Measurements from ENCODE around the gene MITF. TPM values are rescaled to one million over a fixed set of nuclear protein-coding genes. Genes with fewer than 3 reads are reported as not detected.

MITF gene
- total RNA-seq, 4 donors from 2014 or later: 1.6 to 22.5 (median 6.6) TPM

GRCh38 chr3:69838696-69839515 lies 99.6 kb downstream of the MITF start:
- no peak for DNase-seq
- TF ChIP-seq POLR2A (IDR thresholded peaks at IDR 0.05) (no peak), CTCF (IDR thresholded peaks at IDR 0.05) (no peak)
- Histone ChIP-seq H3K4me1 (peaks cover 0 to 9% (median 7%) of the 10 kb centered on the region in 3 donors), H3K36me3 (no peaks in the 10 kb centered on the region), H3K9me3 (peaks cover 0 to 5% (median 0%) of the 10 kb centered on the region in 3 donors), H3K27ac (no peak overlapping the region), H3K4me3 (no peak overlapping the region), H3K27me3 (no peaks in the 10 kb centered on the region)
- 82 to 86% methylated on average over 3 of the region's 3 CpGs for WGBS, 2 donors
- intact Hi-C loops (cut with DNase I): no loop called here

GRCh38 chr3:69842351-69842750 lies 103.1 kb downstream of the MITF start:
- no peak for DNase-seq
- intact Hi-C loops (cut with DNase I): no loop called here
- no peak for TF ChIP-seq POLR2A (IDR thresholded peaks at IDR 0.05)
- TF ChIP-seq CTCF (IDR thresholded peaks at IDR 0.05): no peak
- no peaks in the 10 kb centered on the region for H3K9me3 ChIP-seq
- WGBS, 2 donors: 69 to 79% methylated on average over 5 of the region's 5 CpGs
- no peaks in the 10 kb centered on the region for H3K27me3 ChIP-seq
- no peaks in the 10 kb centered on the region for H3K36me3 ChIP-seq
- H3K27ac ChIP-seq: no peak overlapping the region
- H3K4me1 ChIP-seq: peaks cover 0 to 15% (median 7%) of the 10 kb centered on the region in 3 donors
- no peak overlapping the region for H3K4me3 ChIP-seq

GRCh38 chr3:69842789-69843188 lies 103.5 kb downstream of the MITF start:
- WGBS, 2 donors: 63 to 81% methylated on average over 3 of the region's 3 CpGs
- H3K27ac ChIP-seq: no peak overlapping the region
- intact Hi-C loops (cut with DNase I): no loop called here
- no peaks in the 10 kb centered on the region for H3K9me3 ChIP-seq
- no peak for TF ChIP-seq CTCF (IDR thresholded peaks at IDR 0.05)
- TF ChIP-seq POLR2A (IDR thresholded peaks at IDR 0.05): no peak
- DNase-seq: no peak
- H3K36me3 ChIP-seq: no peaks in the 10 kb centered on the region
- H3K4me1 ChIP-seq: peaks cover 0 to 15% (median 7%) of the 10 kb centered on the region in 3 donors
- no peak overlapping the region for H3K4me3 ChIP-seq
- H3K27me3 ChIP-seq: no peaks in the 10 kb centered on the region

- no peak for TF ChIP-seq CTCF (IDR thresholded peaks at IDR 0.05)
- no peak for TF ChIP-seq POLR2A (IDR thresholded peaks at IDR 0.05)
- H3K4me1 ChIP-seq: peaks cover 0 to 6% (median 0%) of the 10 kb centered on the region in 3 donors
These were observed 105.4 kb downstream of the MITF start for GRCh38 chr3:69844706-69845105.

GRCh38 chr3:69847303-69847702 lies 108.0 kb downstream of the MITF start:
- peaks cover 0 to 6% (median 0%) of the 10 kb centered on the region in 3 donors for H3K4me1 ChIP-seq
- DNase-seq: no peak
- no peaks in the 10 kb centered on the region for H3K27me3 ChIP-seq
- WGBS, 2 donors: 84 to 86% methylated on average over 3 of the region's 3 CpGs
- no peak overlapping the region for H3K4me3 ChIP-seq
- no peak overlapping the region for H3K27ac ChIP-seq
- intact Hi-C loops (cut with DNase I): no loop called here
- no peaks in the 10 kb centered on the region for H3K36me3 ChIP-seq
- TF ChIP-seq POLR2A (IDR thresholded peaks at IDR 0.05): no peak
- no peak for TF ChIP-seq CTCF (IDR thresholded peaks at IDR 0.05)
- H3K9me3 ChIP-seq: no peaks in the 10 kb centered on the region

More at GRCh38 chr3:69844706-69845105, 105.4 kb downstream of the MITF start:
- Histone ChIP-seq H3K27me3 (no peaks in the 10 kb centered on the region), H3K9me3 (no peaks in the 10 kb centered on the region), H3K4me3 (no peak overlapping the region), H3K36me3 (no peaks in the 10 kb centered on the region), H3K27ac (no peak overlapping the region)
- DNase-seq: no peak
- 65 to 79% methylated on average over 1 of the region's 1 CpG for WGBS, 2 donors
- intact Hi-C loops (cut with DNase I): no loop called here

All from esophagus squamous epithelium (tissue), 5 donors.